ENCODE results near the gene ACTR8. TPM values are rescaled to one million over a fixed set of nuclear protein-coding genes. Genes with fewer than 3 reads are reported as not detected.
A peak's percentile ranks its signal among the peaks of the same experiment; 100 is the strongest.

The ACTR8 gene
- total RNA-seq, 1 donor from 2014 or later = 40.1 TPM

DNA sequence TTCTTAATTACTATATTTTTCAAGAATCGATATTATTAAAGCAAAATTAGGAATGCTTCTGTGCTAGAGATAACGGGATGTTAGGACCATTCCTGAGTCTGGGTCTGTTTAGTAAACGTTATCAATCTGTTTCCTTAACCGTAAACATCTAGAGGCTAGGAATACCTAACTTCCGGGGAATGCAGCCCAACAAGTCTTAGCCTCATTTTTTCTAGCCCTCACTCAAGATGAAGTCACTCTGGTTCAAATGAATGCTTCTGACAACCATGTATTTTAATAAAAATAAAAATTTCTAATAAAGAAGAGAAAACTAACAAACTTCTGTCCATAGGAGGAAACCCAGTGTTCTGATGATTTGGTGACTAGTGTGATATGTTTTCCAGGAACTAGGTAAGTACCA, 20.8 kb upstream of the ACTR8 start:
- Mint-ChIP-seq H3K4me1 (ENCODE audit: unreplicated experiment) (no peaks in the 10 kb centered on the region), H3K27me3 (ENCODE audit: unreplicated experiment) (no peaks in the 10 kb centered on the region), H3K9me3 (ENCODE audit: unreplicated experiment) (no peaks in the 10 kb centered on the region), H3K4me3 (ENCODE audit: unreplicated experiment) (no peak overlapping the region), H3K36me3 (ENCODE audit: low read depth, unreplicated experiment) (no peaks in the 10 kb centered on the region), H3K27ac (ENCODE audit: unreplicated experiment) (no peak overlapping the region)
- DNase-seq (ENCODE audit: low spot score) = no peak
- TF ChIP-seq, protein P1, sequence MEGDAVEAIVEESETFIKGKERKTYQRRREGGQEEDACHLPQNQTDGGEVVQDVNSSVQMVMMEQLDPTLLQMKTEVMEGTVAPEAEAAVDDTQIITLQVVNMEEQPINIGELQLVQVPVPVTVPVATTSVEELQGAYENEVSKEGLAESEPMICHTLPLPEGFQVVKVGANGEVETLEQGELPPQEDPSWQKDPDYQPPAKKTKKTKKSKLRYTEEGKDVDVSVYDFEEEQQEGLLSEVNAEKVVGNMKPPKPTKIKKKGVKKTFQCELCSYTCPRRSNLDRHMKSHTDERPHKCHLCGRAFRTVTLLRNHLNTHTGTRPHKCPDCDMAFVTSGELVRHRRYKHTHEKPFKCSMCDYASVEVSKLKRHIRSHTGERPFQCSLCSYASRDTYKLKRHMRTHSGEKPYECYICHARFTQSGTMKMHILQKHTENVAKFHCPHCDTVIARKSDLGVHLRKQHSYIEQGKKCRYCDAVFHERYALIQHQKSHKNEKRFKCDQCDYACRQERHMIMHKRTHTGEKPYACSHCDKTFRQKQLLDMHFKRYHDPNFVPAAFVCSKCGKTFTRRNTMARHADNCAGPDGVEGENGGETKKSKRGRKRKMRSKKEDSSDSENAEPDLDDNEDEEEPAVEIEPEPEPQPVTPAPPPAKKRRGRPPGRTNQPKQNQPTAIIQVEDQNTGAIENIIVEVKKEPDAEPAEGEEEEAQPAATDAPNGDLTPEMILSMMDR (IDR thresholded peaks at IDR 0.05; ENCODE audit: unreplicated experiment) = no peak

DNA sequence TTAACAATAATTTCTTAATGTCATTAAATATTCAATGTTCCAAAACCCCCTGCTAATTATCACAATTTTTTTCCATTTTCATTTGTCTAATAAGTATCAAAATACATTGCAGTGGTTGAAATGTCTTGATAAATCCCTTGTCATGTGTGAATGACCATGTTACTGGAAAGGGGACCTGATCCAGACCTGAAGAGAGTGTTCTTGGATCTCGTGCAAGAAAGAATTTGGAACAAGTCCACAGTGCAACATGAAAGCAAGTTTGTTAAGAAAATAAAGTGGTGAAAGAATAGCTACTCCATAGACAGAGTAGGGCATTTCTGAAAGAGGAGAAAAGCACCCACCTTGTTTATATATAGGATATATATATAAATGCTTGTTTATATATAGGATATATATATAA, 20.1 kb upstream of the ACTR8 start:
- no peaks in the 10 kb centered on the region for H3K36me3 Mint-ChIP-seq (ENCODE audit: low read depth, unreplicated experiment)
- no peaks in the 10 kb centered on the region for H3K27me3 Mint-ChIP-seq (ENCODE audit: unreplicated experiment)
- H3K27ac Mint-ChIP-seq (ENCODE audit: unreplicated experiment) = no peak overlapping the region
- TF ChIP-seq, protein P1 (IDR thresholded peaks at IDR 0.05; ENCODE audit: unreplicated experiment) = no peak
- no peaks in the 10 kb centered on the region for H3K4me1 Mint-ChIP-seq (ENCODE audit: unreplicated experiment)
- no peak overlapping the region for H3K4me3 Mint-ChIP-seq (ENCODE audit: unreplicated experiment)
- DNase-seq (ENCODE audit: low spot score) = no peak
- no peaks in the 10 kb centered on the region for H3K9me3 Mint-ChIP-seq (ENCODE audit: unreplicated experiment)

DNA sequence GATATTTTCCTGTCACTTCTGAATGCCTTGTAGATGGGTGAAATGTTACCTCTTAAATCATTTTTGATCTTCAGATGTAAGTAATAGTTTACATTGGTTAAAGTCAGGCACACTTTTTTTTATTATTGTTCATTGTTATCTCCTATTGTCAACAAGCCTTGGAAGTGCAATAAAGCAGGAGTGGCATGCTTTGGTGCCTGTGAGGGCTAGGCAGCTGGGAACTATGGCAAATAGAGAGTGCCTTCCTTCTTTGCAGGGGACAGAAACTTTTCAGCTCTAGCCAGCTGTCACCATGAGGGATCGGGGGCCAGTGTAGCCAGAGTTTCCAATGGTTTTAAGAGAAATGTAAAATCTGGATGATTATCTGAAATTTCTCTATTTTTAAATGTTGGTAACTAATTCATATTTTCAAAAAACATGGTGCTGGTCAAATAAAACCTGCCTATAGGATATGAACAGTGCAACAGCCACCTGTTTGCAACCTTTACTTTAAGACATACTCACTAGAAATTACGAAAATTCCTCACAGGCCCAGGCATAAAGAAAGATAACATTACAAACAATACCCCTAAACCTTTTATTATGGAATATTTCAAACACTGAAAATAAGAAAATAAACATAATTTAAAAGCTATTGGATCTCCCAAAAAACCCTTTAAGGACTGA, 18.8 kb upstream of the ACTR8 start:
- H3K9me3 Mint-ChIP-seq (ENCODE audit: unreplicated experiment) = no peaks in the 10 kb centered on the region
- H3K4me3 Mint-ChIP-seq (ENCODE audit: unreplicated experiment) = no peak overlapping the region
- H3K36me3 Mint-ChIP-seq (ENCODE audit: low read depth, unreplicated experiment) = no peaks in the 10 kb centered on the region
- no peak overlapping the region for H3K27ac Mint-ChIP-seq (ENCODE audit: unreplicated experiment)
- TF ChIP-seq, protein P1 (IDR thresholded peaks at IDR 0.05; ENCODE audit: unreplicated experiment) = no peak
- DNase-seq (ENCODE audit: low spot score) = no peak
- no peaks in the 10 kb centered on the region for H3K4me1 Mint-ChIP-seq (ENCODE audit: unreplicated experiment)
- H3K27me3 Mint-ChIP-seq (ENCODE audit: unreplicated experiment) = no peaks in the 10 kb centered on the region

DNA sequence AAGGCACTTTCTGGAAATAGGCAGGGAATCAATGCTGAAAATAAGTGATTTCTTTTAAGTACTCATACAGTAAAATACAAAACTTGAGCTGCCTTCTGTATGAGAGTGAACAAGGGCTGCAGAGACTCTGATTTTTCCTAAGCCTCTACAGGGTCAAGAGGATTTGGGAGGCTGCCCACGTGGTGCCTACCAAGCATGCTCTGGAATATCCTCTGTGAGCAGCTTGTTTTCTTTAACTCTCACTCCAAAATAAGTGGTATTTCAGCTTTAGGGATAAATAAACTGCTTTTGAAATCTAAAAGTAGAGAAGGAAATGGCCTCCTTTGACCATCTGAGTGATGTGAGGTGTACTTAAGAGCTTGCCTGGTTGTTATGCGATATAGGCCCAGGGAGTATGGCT, 17.8 kb upstream of the ACTR8 start:
- Mint-ChIP-seq H3K4me3 (ENCODE audit: unreplicated experiment) (no peak overlapping the region), H3K4me1 (ENCODE audit: unreplicated experiment) (no peaks in the 10 kb centered on the region), H3K27me3 (ENCODE audit: unreplicated experiment) (no peaks in the 10 kb centered on the region), H3K27ac (ENCODE audit: unreplicated experiment) (no peak overlapping the region), H3K9me3 (ENCODE audit: unreplicated experiment) (no peaks in the 10 kb centered on the region), H3K36me3 (ENCODE audit: low read depth, unreplicated experiment) (no peaks in the 10 kb centered on the region)
- no peak for DNase-seq (ENCODE audit: low spot score)
- TF ChIP-seq, protein P1 (IDR thresholded peaks at IDR 0.05; ENCODE audit: unreplicated experiment) = no peak

DNA sequence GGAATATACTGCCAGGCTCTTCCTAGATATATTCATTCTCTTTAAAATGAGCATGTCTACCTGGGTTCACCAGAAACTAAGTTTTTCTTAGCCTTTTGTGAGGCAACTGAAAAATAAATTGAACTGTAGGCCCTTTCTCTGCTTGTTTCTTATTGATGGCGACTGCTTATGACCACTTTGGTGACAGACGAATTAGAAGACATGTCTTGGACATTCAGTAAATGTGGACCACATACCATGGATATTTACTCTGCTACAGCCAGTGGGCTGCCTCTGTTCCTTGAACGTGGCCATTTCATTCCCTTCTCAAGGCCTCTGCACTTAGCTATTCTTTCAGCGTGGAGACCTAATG, 10.3 kb upstream of the ACTR8 start:
- DNase-seq (ENCODE audit: low spot score) = no peak
- peaks cover 34% of the 10 kb centered on the region for H3K4me1 Mint-ChIP-seq (ENCODE audit: unreplicated experiment)
- TF ChIP-seq, protein P1 (IDR thresholded peaks at IDR 0.05; ENCODE audit: unreplicated experiment) = no peak
- H3K27ac Mint-ChIP-seq (ENCODE audit: unreplicated experiment) = peak overlapping the region; percentile 98
- H3K9me3 Mint-ChIP-seq (ENCODE audit: unreplicated experiment) = no peaks in the 10 kb centered on the region
- peaks cover 4% of the 10 kb centered on the region for H3K27me3 Mint-ChIP-seq (ENCODE audit: unreplicated experiment)
- H3K4me3 Mint-ChIP-seq (ENCODE audit: unreplicated experiment) = peak overlapping the region; percentile 98
- H3K36me3 Mint-ChIP-seq (ENCODE audit: low read depth, unreplicated experiment) = peaks cover 7% of the 10 kb centered on the region
